ENCODE measurements around the gene SPATA6L.
"Not testable (repeated sequence)": the region's sequence is repeated elsewhere in the genome, so short reads cannot be mapped to it uniquely, and the experiment has no call there.

SPATA6L gene

GRCh38 chr9:4674783-4675182, 8.5 kb upstream of the SPATA6L start:
- peak; percentile 91 for DNase-seq (ENCODE audit: low read depth)

- no peak for DNase-seq (ENCODE audit: low read depth)
These were observed 5.5 kb upstream of the SPATA6L start for GRCh38 chr9:4671737-4672136.

- no peak for DNase-seq (ENCODE audit: low read depth)
These were observed 4.3 kb upstream of the SPATA6L start for GRCh38 chr9:4670591-4670990.

- DNase-seq (ENCODE audit: low read depth), result no peak
These were observed 3.6 kb upstream of the SPATA6L start for GRCh38 chr9:4669890-4670289.

- DNase-seq (ENCODE audit: low read depth), result no peak
These were observed 2.3 kb upstream of the SPATA6L start for GRCh38 chr9:4668604-4669003.

- DNase-seq (ENCODE audit: low read depth), result no peak
These were observed 1.4 kb upstream of the SPATA6L start for GRCh38 chr9:4667681-4668080.

- DNase-seq (ENCODE audit: low read depth), result no peak
These were observed 923 bp downstream of the SPATA6L start for GRCh38 chr9:4665357-4665756.

- no peak for DNase-seq (ENCODE audit: low read depth)
These were observed 2.3 kb downstream of the SPATA6L start for GRCh38 chr9:4663956-4664355.

GRCh38 chr9:4662989-4663792, 3.1 kb downstream of the SPATA6L start:
- no peak for DNase-seq (ENCODE audit: low read depth)

- no peak for DNase-seq (ENCODE audit: low read depth)
These were observed 3.9 kb downstream of the SPATA6L start, which contains the start of gene PLPP6 for GRCh38 chr9:4662108-4662988. PLPP6 (plus strand) TSS chr9:4662294; CDS start chr9:4662376, 82 bp downstream.

- DNase-seq (ENCODE audit: low read depth), result no peak
These were observed 4.7 kb downstream of the SPATA6L start for GRCh38 chr9:4661611-4662010.

- DNase-seq (ENCODE audit: low read depth), result no peak
These were observed 5.1 kb downstream of the SPATA6L start for GRCh38 chr9:4661165-4661564.

- not testable (repeated sequence) for DNase-seq (ENCODE audit: low read depth)
These were observed 5.6 kb downstream of the SPATA6L start for GRCh38 chr9:4660665-4661064.

GRCh38 chr9:4657426-4658159, 8.7 kb downstream of the SPATA6L start:
- no peak for DNase-seq (ENCODE audit: low read depth)

GRCh38 chr9:4656621-4657020, 9.7 kb downstream of the SPATA6L start:
- DNase-seq (ENCODE audit: low read depth), result no peak

GRCh38 chr9:4656196-4656595, 10.1 kb downstream of the SPATA6L start:
- DNase-seq (ENCODE audit: low read depth), result not testable (repeated sequence)

GRCh38 chr9:4654538-4654937, 11.7 kb downstream of the SPATA6L start:
- no peak for DNase-seq (ENCODE audit: low read depth)

- DNase-seq (ENCODE audit: low read depth), result no peak
These were observed 12.2 kb downstream of the SPATA6L start for GRCh38 chr9:4654084-4654483.

GRCh38 chr9:4642351-4642750, 23.9 kb downstream of the SPATA6L start:
- DNase-seq (ENCODE audit: low read depth), result no peak

GRCh38 chr9:4640027-4640426, 26.3 kb downstream of the SPATA6L start:
- no peak for DNase-seq (ENCODE audit: low read depth)

- DNase-seq (ENCODE audit: low read depth), result no peak
These were observed 26.9 kb downstream of the SPATA6L start for GRCh38 chr9:4639420-4639819.

GRCh38 chr9:4638968-4639367, 27.3 kb downstream of the SPATA6L start:
- DNase-seq (ENCODE audit: low read depth), result no peak
